ENCODE measurements around the gene EXT2. TPM values are rescaled to one million over a fixed set of nuclear protein-coding genes. Genes with fewer than 3 reads are reported as not detected.
A peak's percentile ranks its signal among the peaks of the same experiment; 100 is the strongest.

EXT2 gene
- total and polyA plus RNA-seq, 2 of the 13 experiments (the other 11 are each of a cell fraction or from before 2014, with no cell fraction given): 61.5 to 68.7 TPM

GRCh38 chr11:44065841-44066731 is 29.4 kb upstream of the EXT2 start, which contains the start of gene ACCS (continued):
- TF ChIP-seq ZNF280D (CRISPR knock-in tag; IDR thresholded peaks at IDR 0.05): no peak
- no peak for TF ChIP-seq NR3C1 (CRISPR knock-in tag; IDR thresholded peaks at IDR 0.05)
- 0 out of 2 replicates have a peak, but pooled peaks have one; percentile 12 for TF ChIP-seq ZBTB38 (CRISPR knock-in tag; IDR thresholded peaks at IDR 0.05)
- peak; percentile 50 for TF ChIP-seq XRCC5 (optimal IDR thresholded peaks at IDR 0.05; ENCODE audit: low read length)
- peak; percentile 38; the same call in 1 of the 2 replicates for TF ChIP-seq SALL1 (CRISPR knock-in tag; IDR thresholded peaks at IDR 0.05)
- TF ChIP-seq ZNF407 (CRISPR knock-in tag; IDR thresholded peaks at IDR 0.05; ENCODE audit: not compliant biosample characterization): peak; percentile 76
- TF ChIP-seq GATAD2A (CRISPR knock-in tag; IDR thresholded peaks at IDR 0.05): peak; percentile 18; the same call in 1 of the 2 replicates
- peak; percentile 58; the same call in 1 of the 2 replicates for TF ChIP-seq FOXC1 (CRISPR knock-in tag; IDR thresholded peaks at IDR 0.05; ENCODE audit: borderline replicate concordance)
- TF ChIP-seq MAFF (IDR thresholded peaks at IDR 0.05; ENCODE audit: low read depth, low read length): no peak
- peak; percentile 48; the same call in 1 of the 2 replicates for TF ChIP-seq POGZ (CRISPR knock-in tag; IDR thresholded peaks at IDR 0.05)
- no peak for TF ChIP-seq SNAPC5 (CRISPR knock-in tag; IDR thresholded peaks at IDR 0.05; ENCODE audit: borderline replicate concordance)
- peak; percentile 82 for TF ChIP-seq GABPB1 (CRISPR knock-in tag; IDR thresholded peaks at IDR 0.05)
- TF ChIP-seq RXRA (CRISPR knock-in tag; IDR thresholded peaks at IDR 0.05): 0 out of 2 replicates have a peak, but pooled peaks have one; percentile 34
- TF ChIP-seq CREBL2 (CRISPR knock-in tag; IDR thresholded peaks at IDR 0.05; ENCODE audit: borderline replicate concordance): peak; percentile 70; the same call in 1 of the 2 replicates
- TF ChIP-seq ADNP (CRISPR knock-in tag; IDR thresholded peaks at IDR 0.05): no peak
